SHP77 (cell line): Measurements from ENCODE around the gene CREB5.

Source experiments
- DNase-seq, 2 experiments: peaks; one replicate each; lab custom pipeline; 2025; lab: John Stamatoyannopoulos, UW

CREB5 gene

DNA sequence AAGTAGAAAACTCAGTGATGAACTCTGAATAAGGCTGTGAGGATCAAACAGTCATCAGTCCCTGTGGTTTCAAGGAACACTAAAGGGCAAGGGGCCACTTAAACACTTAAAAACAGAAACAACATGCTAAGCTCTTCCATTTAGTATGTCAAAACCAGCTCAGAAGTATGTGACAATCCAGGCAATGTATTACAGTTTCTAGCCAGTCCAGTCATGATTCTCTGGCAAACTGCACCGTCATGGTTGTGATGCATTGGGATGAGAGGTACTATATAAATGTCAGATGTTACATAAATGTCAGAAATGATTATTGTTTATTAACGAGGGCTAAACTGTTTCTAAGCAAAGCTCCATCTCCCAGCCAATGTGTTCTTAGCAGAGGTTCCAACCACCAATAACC, 4.7 kb upstream of the CREB5 start:
- DNase-seq: peak; percentile 16 to 43

GRCh38 chr7:28408105-28408959, 4.0 kb upstream of the CREB5 start:
- peak; percentile 62 to 78 for DNase-seq

- peak; percentile 96 for DNase-seq
Observed at GRCh38 chr7:28408960-28409715, 3.2 kb upstream of the CREB5 start.

DNA sequence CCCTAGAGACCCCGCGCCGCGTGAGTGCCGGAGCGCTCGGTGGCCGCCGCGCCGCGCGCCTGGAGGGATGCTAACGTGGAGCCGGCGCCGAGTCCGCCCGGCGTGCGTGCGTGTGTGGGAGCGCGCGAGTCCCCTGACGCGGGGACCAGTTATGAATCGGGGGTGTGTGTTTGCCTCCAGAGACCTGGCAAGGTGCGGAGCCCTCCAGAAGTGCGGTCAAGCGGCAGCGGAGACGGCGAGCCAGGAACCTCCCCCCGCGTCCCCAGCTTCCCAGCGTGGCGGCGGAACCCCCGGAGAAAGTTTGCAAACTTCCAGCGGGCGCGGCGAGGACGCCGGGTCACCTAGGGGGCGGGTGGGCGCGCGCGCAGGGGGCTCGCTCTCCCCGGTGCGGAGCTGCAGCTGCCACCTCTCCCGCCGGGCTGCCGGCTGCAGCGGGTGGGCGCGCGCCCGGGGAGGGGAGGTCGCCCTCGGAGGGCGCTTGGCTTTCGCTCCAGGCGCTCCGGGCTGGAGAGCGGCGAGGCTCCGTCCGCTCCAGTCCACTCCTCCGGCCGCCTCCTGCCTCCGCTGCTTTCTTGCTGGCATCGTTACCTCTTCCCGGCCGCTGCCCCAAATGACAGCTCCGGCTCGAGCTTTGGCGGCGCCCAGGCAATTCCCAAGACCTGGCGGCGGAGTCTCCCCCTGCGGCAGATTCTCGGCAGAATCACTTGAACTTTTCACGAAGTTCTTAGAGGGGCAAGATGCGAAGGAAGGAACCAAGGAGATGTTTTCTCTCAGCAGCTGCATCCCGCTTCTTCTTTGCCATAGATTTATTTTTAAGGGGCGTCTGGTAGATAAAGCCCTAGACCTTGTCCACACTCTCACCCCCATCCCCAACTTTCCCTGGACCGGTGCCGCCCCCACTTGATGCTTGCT, 2.3 kb upstream of the CREB5 start:
- peak in 1 of 2 experiments; percentile 41 for DNase-seq

GRCh38 chr7:28410628-28411531, 1.4 kb upstream of the CREB5 start:
- peak; percentile 57 to 59 for DNase-seq

GRCh38 chr7:28413011-28413410, 693 bp downstream of the CREB5 start:
- no peak for DNase-seq

GRCh38 chr7:28414453-28414852, 2.1 kb downstream of the CREB5 start:
- no peak for DNase-seq

DNA sequence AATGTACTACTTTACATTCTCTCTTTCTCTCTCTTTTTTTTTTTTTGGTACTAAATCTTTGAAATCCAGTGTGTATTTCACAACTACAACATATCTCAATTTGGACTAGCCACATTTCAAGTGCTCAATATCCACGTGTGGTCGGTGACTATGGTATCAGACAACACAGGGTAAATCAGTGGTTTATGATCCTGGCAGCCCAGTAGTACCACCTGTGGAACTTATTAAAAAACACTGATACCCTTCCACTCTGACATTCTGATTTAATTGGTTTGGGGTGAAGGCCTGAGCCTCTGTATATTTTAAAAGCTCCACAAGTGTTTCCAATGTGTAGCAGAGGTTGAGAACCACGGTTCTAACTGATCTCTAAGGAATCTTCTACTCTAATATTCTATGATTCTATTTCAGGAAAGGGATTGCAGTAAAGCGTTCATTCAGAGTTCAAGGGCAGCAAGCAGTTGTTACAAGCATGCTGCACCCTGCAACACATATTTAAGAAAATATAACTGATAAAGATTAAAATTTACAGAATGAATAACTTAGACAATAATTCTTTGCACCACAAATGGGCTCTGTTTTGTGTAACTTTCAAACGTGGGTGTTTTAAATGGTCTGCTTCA, 5.1 kb downstream of the CREB5 start:
- DNase-seq: no peak

GRCh38 chr7:28418311-28418710, 6.0 kb downstream of the CREB5 start:
- DNase-seq: no peak

DNA sequence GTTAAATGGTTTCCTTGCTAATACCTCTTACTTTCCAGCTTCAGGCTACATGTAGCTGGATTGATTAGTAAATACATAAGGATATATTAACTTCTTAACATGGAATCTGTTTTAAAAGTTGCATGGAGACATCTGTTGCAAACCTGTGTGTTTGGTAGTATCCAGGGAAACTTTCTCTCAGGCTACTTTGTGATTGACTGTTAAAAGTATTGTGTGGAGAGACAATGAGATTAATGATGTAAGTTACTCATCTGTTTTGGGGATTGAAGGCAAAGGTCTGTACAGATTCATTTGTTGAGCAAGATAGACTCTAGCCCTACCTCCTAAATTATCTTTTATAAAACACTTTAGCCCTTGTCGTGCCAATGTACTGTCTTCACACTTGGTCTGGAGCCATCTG, 6.6 kb downstream of the CREB5 start:
- DNase-seq: no peak

DNA sequence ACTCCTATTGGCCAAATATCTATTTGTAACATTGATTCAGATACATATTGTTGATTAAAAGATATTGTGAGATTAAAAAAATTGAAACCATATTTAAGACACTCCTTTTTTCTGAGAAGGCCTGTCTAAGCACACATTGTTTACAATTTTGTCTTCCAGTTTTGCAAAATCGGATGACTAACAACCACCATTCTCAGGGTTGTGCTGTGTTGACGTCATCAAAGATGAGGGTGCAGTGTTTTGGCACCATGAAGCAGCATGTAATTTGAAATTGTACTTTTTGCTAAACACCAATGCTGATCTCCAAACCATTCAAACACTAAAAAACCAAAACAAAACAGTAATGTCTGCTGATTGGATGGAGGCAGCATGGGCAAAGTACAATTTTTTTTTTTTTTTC, 7.4 kb downstream of the CREB5 start:
- DNase-seq: no peak

GRCh38 chr7:28423112-28423511, 10.8 kb downstream of the CREB5 start:
- DNase-seq: no peak

- DNase-seq: no peak
Observed at GRCh38 chr7:28423918-28424514, 11.7 kb downstream of the CREB5 start.

GRCh38 chr7:28425496-28425895, 13.2 kb downstream of the CREB5 start:
- no peak for DNase-seq

DNA sequence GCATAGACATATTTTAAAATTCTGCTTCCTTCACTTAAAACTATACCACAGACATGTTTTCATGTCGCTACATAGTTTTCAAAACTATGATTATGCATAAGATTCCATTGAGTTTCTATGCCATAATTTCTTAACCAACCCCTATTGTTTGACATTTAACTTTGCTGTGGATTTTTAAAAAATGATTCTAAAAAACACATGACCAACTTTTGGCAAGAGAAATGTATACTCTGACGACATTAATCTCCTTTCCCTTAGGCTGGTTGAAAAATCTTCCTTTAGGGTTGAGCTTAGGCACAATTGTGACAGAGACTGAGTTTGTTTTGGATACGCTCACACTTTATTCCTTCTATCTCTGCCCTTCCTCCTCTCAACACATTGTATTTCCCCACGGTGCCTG, 14.9 kb downstream of the CREB5 start:
- no peak for DNase-seq

DNA sequence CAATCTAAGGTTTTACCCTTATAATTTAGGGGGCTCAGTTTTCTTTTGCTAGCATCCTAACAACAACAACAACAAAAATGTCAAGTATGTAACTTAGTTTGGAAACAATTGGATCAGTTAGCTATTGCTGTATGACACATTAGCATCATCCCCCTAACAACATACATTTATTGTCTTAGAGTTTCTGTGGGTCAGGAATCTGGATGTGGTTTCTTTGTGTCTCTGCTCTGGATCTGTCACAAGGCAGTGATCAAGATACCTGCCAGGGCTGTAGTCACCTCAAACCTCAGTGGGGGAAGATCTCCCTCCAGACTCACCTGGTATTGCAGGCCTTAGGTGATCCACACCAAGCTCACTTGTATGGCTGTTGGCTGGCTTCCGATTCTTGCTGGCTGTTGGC, 18.3 kb downstream of the CREB5 start:
- no peak for DNase-seq

DNA sequence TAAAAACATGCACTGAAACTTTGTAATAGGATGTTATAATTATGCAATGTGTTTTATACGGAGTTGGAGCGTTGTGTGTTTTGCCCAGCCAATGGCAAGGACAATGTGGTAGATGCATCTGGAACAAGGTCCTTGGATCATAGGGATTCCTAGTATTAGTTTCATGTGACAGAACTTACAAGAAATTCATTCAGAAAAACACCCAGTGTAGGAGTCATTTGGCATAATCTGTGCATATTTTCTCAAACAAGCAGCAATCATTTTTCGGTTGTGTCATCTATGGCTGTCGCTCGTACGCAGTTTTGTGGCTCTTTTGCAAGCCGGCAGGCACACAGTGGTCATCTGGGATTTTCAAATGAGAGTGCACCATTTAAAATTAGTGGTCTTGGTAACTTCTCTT, 19.8 kb downstream of the CREB5 start:
- DNase-seq: no peak

DNA sequence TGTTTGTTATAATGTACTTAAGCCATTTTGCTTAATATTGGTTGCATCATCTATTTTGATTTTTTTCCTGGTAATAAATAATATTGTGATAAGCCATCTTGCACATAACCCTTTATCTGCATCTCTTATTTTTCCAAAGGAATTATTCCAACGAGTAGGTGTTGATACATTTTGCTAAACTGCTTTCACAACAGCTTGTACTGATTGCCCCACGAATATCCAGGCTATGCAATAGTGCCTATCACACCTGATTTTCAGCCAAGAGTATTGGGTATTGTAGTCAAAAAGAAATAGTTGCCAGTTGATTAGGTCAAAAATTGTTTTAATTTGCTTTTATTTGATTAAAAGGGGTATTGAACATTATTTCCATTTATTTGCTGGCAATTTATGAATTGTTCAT, 20.7 kb downstream of the CREB5 start:
- DNase-seq: no peak

DNA sequence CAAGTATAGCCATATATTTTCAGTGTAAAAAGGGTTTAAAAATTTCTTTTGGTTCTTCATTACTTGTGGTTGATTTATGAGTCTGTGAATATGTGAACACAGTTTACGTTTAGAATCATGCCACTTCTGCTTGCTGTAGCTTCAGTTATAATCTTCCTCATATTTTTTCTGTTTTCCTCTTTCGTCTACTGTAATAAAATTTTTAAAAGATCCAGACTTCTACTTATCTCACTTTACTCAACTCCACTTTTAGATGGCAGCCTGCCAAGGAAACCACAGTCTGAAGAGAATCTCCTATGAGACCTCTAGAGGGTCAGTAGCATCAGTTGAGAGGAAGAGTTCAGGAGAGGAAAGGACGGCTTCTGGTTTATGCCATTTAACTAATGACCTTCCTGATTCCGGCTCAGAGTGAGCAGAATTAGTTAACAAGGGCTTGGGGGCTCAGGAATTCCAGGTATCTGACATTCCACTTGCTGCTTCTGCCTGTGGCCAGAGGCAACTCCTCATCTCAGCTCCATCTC, 21.4 kb downstream of the CREB5 start:
- DNase-seq: peak; percentile 19 to 38

DNA sequence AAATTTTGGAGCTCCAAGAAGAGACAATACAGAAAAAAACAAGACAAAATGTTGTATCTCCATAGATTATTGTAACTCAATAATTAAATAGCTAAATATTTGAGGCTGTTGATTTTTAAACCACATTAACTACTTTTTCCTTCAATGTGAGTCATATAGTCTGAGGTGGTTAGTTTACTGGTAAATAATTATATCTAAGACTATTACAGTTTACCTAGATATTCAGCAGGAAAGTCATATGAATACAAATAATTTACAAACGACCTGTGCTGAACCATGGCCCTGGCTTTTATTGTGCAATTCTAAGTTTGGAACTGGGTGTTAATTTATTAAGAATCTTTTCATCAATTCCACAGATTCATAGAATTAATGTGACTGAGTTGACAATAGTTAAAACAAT, 22.2 kb downstream of the CREB5 start:
- DNase-seq: no peak
